ENCODE results near the gene DYSF. TPM values are rescaled to one million over a fixed set of nuclear protein-coding genes. Genes with fewer than 3 reads are reported as not detected.
"Not testable (repeated sequence)": the region's sequence is repeated elsewhere in the genome, so short reads cannot be mapped to it uniquely, and the experiment has no call there.

DYSF gene
- total RNA-seq, 2 donors from 2014 or later, result 1.4 to 3.1 TPM

GRCh38 chr2:71428472-71429383 lies 24.6 kb upstream of the DYSF start:
- TF ChIP-seq CTCF (conservative IDR thresholded peaks at IDR 0.05), result no peak
- Mint-ChIP-seq H3K27ac (no peak overlapping the region), H3K4me3 (no peak overlapping the region), H3K4me1 (peaks cover 3% of the 10 kb centered on the region), H3K36me3 (ENCODE audit: low read depth) (peaks cover 82% of the 10 kb centered on the region), H3K27me3 (ENCODE audit: insufficient read depth) (no peaks in the 10 kb centered on the region), H3K9me3 (no peaks in the 10 kb centered on the region)
- Histone ChIP-seq H3K9ac (ENCODE audit: extremely low read depth, low read length, poor library complexity, severe bottlenecking) (no peak overlapping the region), H3K36me3 (ENCODE audit: control insufficient read depth, insufficient read depth, low read length) (peaks cover 92% of the 10 kb centered on the region), H3K4me3 (ENCODE audit: low read length) (no peak overlapping the region), H3K27me3 (ENCODE audit: control insufficient read depth, insufficient read depth, low read length, poor library complexity, severe bottlenecking) (no peaks in the 10 kb centered on the region), H3K4me1 (ENCODE audit: control insufficient read depth, insufficient read depth, low read length) (no peaks in the 10 kb centered on the region), H3K9me3 (ENCODE audit: control insufficient read depth, low read length) (peaks cover 12% of the 10 kb centered on the region), H3K27ac (ENCODE audit: low read depth, low read length) (no peak overlapping the region)
- WGBS, 2 experiments (ENCODE audit: insufficient coverage in 1 of 2, insufficient read length in 1 of 2), result 90% methylated on average over 3 of the region's 3 CpGs; no CpG with 5 or more reads in 1 of the 2 experiments
- DNase-seq, result no peak

- H3K4me3 Mint-ChIP-seq; H3K9ac ChIP-seq (ENCODE audit: extremely low read depth, low read length, poor library complexity, severe bottlenecking); H3K27ac ChIP-seq (ENCODE audit: low read depth, low read length); H3K27ac Mint-ChIP-seq; H3K4me1 Mint-ChIP-seq; H3K4me3 ChIP-seq (ENCODE audit: low read length); H3K27me3 Mint-ChIP-seq (ENCODE audit: insufficient read depth); DNase-seq; H3K9me3 ChIP-seq (ENCODE audit: control insufficient read depth, low read length); H3K4me1 ChIP-seq (ENCODE audit: control insufficient read depth, insufficient read depth, low read length); H3K27me3 ChIP-seq (ENCODE audit: control insufficient read depth, insufficient read depth, low read length, poor library complexity, severe bottlenecking); H3K9me3 Mint-ChIP-seq: not testable (repeated sequence)
- peaks cover 28% of the 10 kb centered on the region for H3K36me3 Mint-ChIP-seq (ENCODE audit: low read depth)
- 94 to 100% methylated on average over 3 to 5 of the region's 5 CpGs for WGBS, 2 experiments (ENCODE audit: insufficient coverage in 1 of 2, insufficient read length in 1 of 2)
- H3K36me3 ChIP-seq (ENCODE audit: control insufficient read depth, insufficient read depth, low read length), result peaks cover 27% of the 10 kb centered on the region
Observed at GRCh38 chr2:71445142-71445541, 8.2 kb upstream of the DYSF start.

- peaks cover 3% of the 10 kb centered on the region for H3K4me1 Mint-ChIP-seq
- H3K9me3 ChIP-seq (ENCODE audit: control insufficient read depth, low read length), result no peaks in the 10 kb centered on the region
- no peak overlapping the region for H3K27ac ChIP-seq (ENCODE audit: low read depth, low read length)
- H3K4me1 ChIP-seq (ENCODE audit: control insufficient read depth, insufficient read depth, low read length), result no peaks in the 10 kb centered on the region
- H3K9ac ChIP-seq (ENCODE audit: extremely low read depth, low read length, poor library complexity, severe bottlenecking), result no peak overlapping the region
- peaks cover 20% of the 10 kb centered on the region for H3K36me3 Mint-ChIP-seq (ENCODE audit: low read depth)
- H3K27me3 ChIP-seq (ENCODE audit: control insufficient read depth, insufficient read depth, low read length, poor library complexity, severe bottlenecking), result no peaks in the 10 kb centered on the region
- TF ChIP-seq CTCF (conservative IDR thresholded peaks at IDR 0.05), result no peak
- no peak for DNase-seq
- H3K36me3 ChIP-seq (ENCODE audit: control insufficient read depth, insufficient read depth, low read length), result peaks cover 18% of the 10 kb centered on the region
- H3K27me3 Mint-ChIP-seq (ENCODE audit: insufficient read depth), result peaks cover 5% of the 10 kb centered on the region
- no peak overlapping the region for H3K4me3 Mint-ChIP-seq
- no peak overlapping the region for H3K4me3 ChIP-seq (ENCODE audit: low read length)
- no peaks in the 10 kb centered on the region for H3K9me3 Mint-ChIP-seq
- 98 to 100% methylated on average over 1 of the region's 1 CpG for WGBS, 2 experiments (ENCODE audit: insufficient coverage in 1 of 2, insufficient read length in 1 of 2)
- no peak overlapping the region for H3K27ac Mint-ChIP-seq
Observed at GRCh38 chr2:71446505-71446904, 6.9 kb upstream of the DYSF start.

Measured in endodermal cell (in vitro differentiated cells).